ENCODE measurements around the gene C17orf100. TPM values are rescaled to one million over a fixed set of nuclear protein-coding genes. Genes with fewer than 3 reads are reported as not detected.
"Not testable (repeated sequence)": the region's sequence is repeated elsewhere in the genome, so short reads cannot be mapped to it uniquely, and the experiment has no call there.

C17orf100 gene
- total RNA-seq, 1 donor from 2014 or later = 2.3 TPM

DNA sequence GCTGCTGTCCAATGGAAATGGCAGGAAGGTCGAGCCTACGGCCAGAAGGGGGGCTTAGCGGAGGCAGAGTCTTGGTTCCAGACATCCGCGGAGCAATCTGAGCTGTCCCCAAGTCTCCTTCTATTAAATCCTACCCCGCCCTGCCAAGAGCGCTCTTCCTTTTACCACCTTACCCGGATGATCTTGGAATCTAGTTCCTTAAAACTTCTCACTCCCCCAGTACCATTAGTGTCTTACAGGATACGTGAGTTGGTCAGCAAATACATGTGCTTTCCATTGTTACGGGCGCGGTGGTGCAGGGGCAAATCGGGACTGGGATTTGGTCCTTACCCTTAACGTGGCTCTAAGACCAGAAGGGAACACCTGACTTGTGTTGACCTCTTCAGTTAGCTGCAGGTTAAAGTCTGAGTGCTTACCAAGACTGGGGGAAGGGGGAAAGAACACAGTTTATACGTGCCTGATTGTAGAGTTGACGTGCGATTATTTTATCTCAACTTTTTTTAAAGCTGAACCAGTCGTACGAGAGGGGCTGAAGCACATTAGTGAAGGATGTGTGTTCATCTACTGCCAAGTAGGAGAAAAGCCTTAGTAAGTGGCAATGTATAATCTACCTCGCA, 10.2 kb upstream of the C17orf100 start:
- no peak for DNase-seq

GRCh38 chr17:6642592-6642991, 9.0 kb upstream of the C17orf100 start:
- no peak for DNase-seq

GRCh38 chr17:6643451-6644125, 8.0 kb upstream of the C17orf100 start:
- DNase-seq = no peak

- no peak for DNase-seq
These were observed 3.4 kb upstream of the C17orf100 start for GRCh38 chr17:6648181-6648580.

- no peak for DNase-seq
These were observed 424 bp downstream of the C17orf100 start for GRCh38 chr17:6651919-6652452.

GRCh38 chr17:6654841-6655731, 3.5 kb downstream of the C17orf100 start:
- DNase-seq = no peak

GRCh38 chr17:6655732-6656361, 4.3 kb downstream of the C17orf100 start:
- DNase-seq = not testable (repeated sequence)

DNA sequence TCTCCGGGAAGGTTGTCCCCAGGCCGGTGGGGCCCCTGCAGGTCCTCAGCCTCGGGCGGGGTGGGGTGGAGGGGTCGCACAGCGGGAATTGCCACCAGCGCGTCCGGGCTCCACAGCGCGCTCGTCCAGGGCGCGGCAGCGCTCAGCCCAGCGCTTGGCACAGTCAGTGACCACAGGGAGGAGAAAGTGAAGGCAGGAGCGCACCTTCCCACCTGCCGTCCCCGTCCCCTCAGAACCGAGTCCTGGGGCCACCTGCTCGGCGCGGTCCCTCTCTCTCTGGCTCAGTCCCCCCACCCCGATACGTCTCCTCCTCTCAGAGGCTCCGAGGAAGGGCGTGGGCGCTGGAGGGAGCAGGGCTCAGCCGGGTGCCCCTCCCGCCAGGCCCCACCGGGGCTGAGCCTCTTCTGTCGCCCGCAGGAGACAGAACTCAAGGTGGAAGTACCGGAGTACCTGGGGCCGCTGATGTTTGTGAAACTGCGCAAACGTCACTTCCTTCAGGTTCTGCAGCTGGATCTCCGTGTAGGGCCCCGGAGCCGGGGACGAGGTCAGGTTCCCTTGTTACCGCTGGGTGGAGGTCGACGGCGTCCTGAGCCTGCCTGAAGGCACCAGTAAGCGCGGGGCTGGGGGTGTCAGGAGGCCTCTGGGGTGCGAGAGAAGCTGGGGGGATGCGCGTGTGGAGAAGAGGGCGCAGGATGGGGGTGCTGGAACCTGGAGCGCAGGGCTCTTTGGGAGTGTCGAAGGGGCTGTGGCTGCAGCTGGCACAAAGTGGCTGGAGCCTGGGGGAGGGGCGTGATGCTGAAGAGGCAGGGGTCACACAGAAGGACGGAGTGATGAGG, 5.5 kb downstream of the C17orf100 start:
- DNase-seq = not testable (repeated sequence)

GRCh38 chr17:6657633-6658287, 6.2 kb downstream of the C17orf100 start:
- DNase-seq = no peak

DNA sequence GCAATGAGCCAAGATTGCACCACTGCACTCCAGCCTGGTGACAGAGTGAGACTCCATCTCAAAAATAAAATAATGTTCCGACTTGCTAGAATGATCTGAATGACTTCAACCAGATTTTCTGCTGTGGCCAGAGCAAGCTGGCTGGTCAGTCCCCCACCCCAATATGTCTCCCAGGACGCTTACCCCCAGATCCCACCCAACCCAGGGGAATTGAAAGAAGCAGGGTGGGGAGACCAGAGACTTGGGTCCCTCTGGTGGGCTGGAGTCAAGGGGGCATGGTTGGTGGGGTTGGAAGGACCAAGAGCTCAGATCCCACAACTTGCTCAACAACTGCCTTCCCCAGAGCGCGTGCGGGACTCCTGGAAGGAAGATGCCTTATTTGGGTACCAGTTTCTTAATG, 6.8 kb downstream of the C17orf100 start:
- DNase-seq = not testable (repeated sequence)

DNA sequence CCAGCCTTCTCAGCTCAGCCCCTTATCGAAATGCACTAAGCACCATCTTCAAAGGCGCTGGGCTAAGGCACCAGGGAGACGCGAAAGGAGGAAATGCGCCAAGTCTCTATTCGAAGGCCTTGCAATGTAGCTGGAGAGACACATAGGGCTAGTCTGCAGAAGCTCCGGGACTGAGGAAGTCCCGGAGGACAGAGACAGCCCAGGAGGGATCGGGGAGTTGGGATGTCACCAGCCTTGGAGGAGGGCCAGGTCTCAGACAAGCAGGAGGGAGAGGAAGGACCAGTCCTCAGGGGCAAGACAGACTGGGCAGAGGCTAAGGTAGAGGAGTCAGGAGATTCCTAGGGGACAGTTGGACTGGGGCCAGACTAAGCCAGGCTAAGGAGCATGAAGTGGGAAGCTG, 8.5 kb downstream of the C17orf100 start:
- no peak for DNase-seq

GRCh38 chr17:6660805-6661463, 9.4 kb downstream of the C17orf100 start:
- DNase-seq = no peak

DNA sequence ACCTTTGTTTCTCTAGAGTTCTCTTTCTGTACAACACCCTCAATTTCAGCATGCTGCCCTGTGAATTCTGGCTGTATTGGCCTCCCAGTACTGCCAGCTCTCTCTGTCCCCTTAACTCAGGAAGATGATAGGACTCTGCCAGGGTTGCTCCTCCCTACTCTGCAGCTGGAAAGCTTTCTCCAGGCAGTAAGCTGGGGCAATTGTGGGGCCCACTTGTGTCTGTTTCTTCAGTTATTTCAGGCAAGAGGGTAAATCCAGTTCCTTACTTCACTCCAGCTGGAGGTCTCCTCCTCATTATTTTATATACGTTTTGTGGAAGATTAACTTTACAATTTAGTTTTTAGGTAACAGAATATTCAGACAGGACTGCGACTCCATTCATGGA, 9.9 kb downstream of the C17orf100 start:
- no peak for DNase-seq

GRCh38 chr17:6663200-6663599, 11.6 kb downstream of the C17orf100 start:
- DNase-seq = not testable (repeated sequence)

GRCh38 chr17:6666077-6666521, 14.5 kb downstream of the C17orf100 start:
- DNase-seq = peak; percentile 59

DNA sequence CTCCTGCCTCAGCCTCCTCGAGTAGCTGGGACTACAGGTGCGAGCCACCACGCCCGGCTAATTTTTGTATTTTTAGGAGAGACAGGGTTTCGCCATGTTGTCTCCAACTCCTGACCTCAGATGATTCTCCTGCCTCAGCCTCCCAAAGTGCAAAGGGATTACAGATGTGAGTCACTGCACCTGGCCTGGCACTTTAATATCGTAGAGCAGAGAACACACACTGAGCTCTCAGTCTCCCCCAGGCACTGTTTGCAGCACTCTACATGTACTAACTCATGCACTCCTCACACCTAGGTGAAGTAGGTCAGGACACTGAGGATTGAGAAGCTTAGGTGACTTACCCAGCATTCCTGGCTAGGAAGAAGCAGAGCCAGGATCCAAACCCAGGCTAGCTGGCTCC, 15.0 kb downstream of the C17orf100 start:
- no peak for DNase-seq

DNA sequence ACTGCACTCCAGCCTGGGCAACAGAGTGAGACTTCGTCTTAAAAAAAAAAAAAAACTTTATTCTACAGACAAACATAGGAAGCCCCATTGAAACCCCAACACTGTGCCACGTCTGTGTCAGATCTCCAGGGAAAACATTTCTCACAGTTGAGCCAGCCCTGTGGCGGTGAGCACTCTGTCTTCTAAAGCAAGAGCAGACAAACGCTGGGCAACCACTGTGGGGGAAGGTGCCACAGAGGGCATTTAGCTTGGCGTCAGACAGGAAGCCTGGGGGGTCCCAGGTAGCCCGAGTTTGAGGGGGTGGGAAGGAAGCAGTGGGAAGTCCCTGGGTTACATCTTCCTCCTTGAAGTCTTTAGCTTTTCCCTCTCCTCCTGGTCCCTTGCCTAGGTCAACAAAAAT, 16.0 kb downstream of the C17orf100 start:
- DNase-seq = no peak

DNA sequence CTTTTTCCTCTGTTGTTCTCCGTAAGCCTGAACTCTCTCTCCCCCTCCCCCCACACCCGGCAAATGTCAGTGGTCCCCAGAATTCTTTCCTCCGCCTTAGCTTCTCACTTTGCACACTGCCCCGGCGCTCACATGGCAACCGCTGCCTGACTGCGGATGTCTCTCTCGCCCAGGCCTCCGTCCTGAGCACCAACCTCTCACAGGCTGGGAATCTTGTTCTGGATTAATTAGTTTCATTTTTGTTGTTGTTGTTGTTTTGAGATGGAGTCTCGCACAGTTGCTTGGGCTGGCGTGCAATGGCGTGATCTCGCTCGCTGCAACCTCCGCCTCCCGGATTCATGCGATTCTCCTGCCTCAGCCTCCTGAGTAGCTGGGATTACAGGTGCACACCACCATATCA, 16.7 kb downstream of the C17orf100 start:
- DNase-seq = no peak

DNA sequence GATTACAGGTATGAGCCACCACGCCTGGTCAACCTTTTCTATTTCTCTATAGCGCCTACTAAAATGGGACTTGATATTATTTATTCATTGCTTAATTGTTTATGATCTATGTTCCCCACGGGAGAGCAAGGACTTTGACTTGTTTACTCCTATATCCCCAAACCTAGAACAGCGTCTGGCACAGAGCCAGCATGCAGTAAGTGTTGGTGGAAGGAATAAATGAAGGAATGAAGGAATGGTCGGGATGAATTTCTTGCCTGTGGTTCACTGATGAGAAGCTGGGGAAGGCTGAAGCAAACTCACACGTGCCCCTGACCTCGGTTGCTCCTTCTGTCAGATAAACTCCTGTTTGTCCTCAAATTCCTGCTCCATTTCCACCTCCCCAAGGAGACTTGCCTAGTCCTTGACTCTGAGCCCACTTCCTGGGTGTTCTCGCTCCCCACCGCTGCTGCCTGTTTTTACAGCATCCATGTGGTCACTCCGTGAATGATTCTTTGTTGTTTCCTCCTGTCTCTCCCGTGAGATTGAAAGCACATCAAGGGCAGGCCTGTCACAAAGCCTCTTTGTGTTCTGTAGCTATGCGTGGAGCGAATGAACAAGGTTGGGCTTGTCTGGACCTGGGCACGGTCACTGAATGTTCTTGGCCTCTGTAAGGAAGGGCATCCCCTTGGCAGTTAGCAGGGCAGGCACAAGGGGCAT, 17.3 kb downstream of the C17orf100 start:
- DNase-seq = no peak

All from occipital lobe (tissue), 2 donors.